ENCODE measurements around the gene VPS11.
"Not testable (repeated sequence)": the region's sequence is repeated elsewhere in the genome, so short reads cannot be mapped to it uniquely, and the experiment has no call there.

Gene VPS11

GRCh38 chr11:119030329-119031047, 37.1 kb upstream of the VPS11 start, which contains the start of gene SLC37A4:
Gene SLC37A4, minus strand, starts transcription at chr11:119030877.
- TF ChIP-seq CTCF (IDR thresholded peaks at IDR 0.05; ENCODE audit: low read depth, low read length, poor library complexity, severe bottlenecking) (no peak), EZH2phosphoT487 (IDR thresholded peaks at IDR 0.05; ENCODE audit: borderline replicate concordance, low read length) (no peak)
- Histone ChIP-seq H3K27ac (ENCODE audit: low read depth, low read length) (peak within 1 kb of the TSS; percentile 48), H4K20me1 (ENCODE audit: control insufficient read depth, insufficient read depth, low read depth, low read length) (no peaks in the 10 kb centered on the region), H3K79me2 (ENCODE audit: control insufficient read depth, low read length) (peaks cover 24% of the 10 kb centered on the region), H3K9me2 (replicated peaks; ENCODE audit: control insufficient read depth, low read length) (no peaks in the 10 kb centered on the region), H3K4me2 (ENCODE audit: low read length) (peak within 1 kb of the TSS; percentile 64), H3K36me3 (ENCODE audit: control insufficient read depth, low read length) (peaks cover 43% of the 10 kb centered on the region), H3F3A (ENCODE audit: control insufficient read depth, insufficient read depth) (no peaks in the 10 kb centered on the region; the same call in 1 of the 2 replicates), H3K4me1 (ENCODE audit: control insufficient read depth, low read length) (peaks cover 18% of the 10 kb centered on the region), H3K9me3 (ENCODE audit: control insufficient read depth, insufficient read depth, low read length) (no peaks in the 10 kb centered on the region), H3K27me3 (ENCODE audit: control insufficient read depth, low read length) (no peaks in the 10 kb centered on the region), H3K4me3 (ENCODE audit: low read length) (peak within 1 kb of the TSS; percentile 97)

- H3K27me3 ChIP-seq (ENCODE audit: control insufficient read depth, low read length) = no peaks in the 10 kb centered on the region
- H4K20me1 ChIP-seq (ENCODE audit: control insufficient read depth, insufficient read depth, low read depth, low read length) = no peaks in the 10 kb centered on the region
- H3K27ac ChIP-seq (ENCODE audit: low read depth, low read length) = no peak overlapping the region
- H3K4me3 ChIP-seq (ENCODE audit: low read length) = no peak overlapping the region
- no peaks in the 10 kb centered on the region for H3K9me2 ChIP-seq (replicated peaks; ENCODE audit: control insufficient read depth, low read length)
- H3K9me3 ChIP-seq (ENCODE audit: control insufficient read depth, insufficient read depth, low read length) = no peaks in the 10 kb centered on the region
- H3K4me1 ChIP-seq (ENCODE audit: control insufficient read depth, low read length) = peaks cover 18% of the 10 kb centered on the region
- no peaks in the 10 kb centered on the region; the same call in 1 of the 2 replicates for H3F3A ChIP-seq (ENCODE audit: control insufficient read depth, insufficient read depth)
- TF ChIP-seq CTCF (IDR thresholded peaks at IDR 0.05; ENCODE audit: low read depth, low read length, poor library complexity, severe bottlenecking) (no peak), EZH2phosphoT487 (IDR thresholded peaks at IDR 0.05; ENCODE audit: borderline replicate concordance, low read length) (no peak)
- H3K4me2 ChIP-seq (ENCODE audit: low read length) = no peak overlapping the region
- H3K36me3 ChIP-seq (ENCODE audit: control insufficient read depth, low read length) = peaks cover 29% of the 10 kb centered on the region
- H3K79me2 ChIP-seq (ENCODE audit: control insufficient read depth, low read length) = peaks cover 24% of the 10 kb centered on the region
These were observed 35.7 kb upstream of the VPS11 start for GRCh38 chr11:119031912-119032280.

- not testable (repeated sequence) for H3K9me3 ChIP-seq (ENCODE audit: control insufficient read depth, insufficient read depth, low read length); H3K4me3 ChIP-seq (ENCODE audit: low read length); H3K27ac ChIP-seq (ENCODE audit: low read depth, low read length); H3K4me2 ChIP-seq (ENCODE audit: low read length); H3K27me3 ChIP-seq (ENCODE audit: control insufficient read depth, low read length); H3K9me2 ChIP-seq (replicated peaks; ENCODE audit: control insufficient read depth, low read length); H4K20me1 ChIP-seq (ENCODE audit: control insufficient read depth, insufficient read depth, low read depth, low read length); H3F3A ChIP-seq (ENCODE audit: control insufficient read depth, insufficient read depth)
- Histone ChIP-seq H3K36me3 (ENCODE audit: control insufficient read depth, low read length) (peaks cover 15% of the 10 kb centered on the region), H3K79me2 (ENCODE audit: control insufficient read depth, low read length) (peaks cover 21% of the 10 kb centered on the region), H3K4me1 (ENCODE audit: control insufficient read depth, low read length) (peaks cover 15% of the 10 kb centered on the region)
These were observed 34.2 kb upstream of the VPS11 start for GRCh38 chr11:119033421-119033820.

GRCh38 chr11:119034813-119035212, 32.8 kb upstream of the VPS11 start:
- H3K27me3 ChIP-seq (ENCODE audit: control insufficient read depth, low read length) = no peaks in the 10 kb centered on the region
- no peaks in the 10 kb centered on the region; the same call in 1 of the 2 replicates for H3F3A ChIP-seq (ENCODE audit: control insufficient read depth, insufficient read depth)
- H3K4me1 ChIP-seq (ENCODE audit: control insufficient read depth, low read length) = peaks cover 9% of the 10 kb centered on the region

More at GRCh38 chr11:119034813-119035212, 32.8 kb upstream of the VPS11 start:
- TF ChIP-seq EZH2phosphoT487 (IDR thresholded peaks at IDR 0.05; ENCODE audit: borderline replicate concordance, low read length) (no peak), CTCF (IDR thresholded peaks at IDR 0.05; ENCODE audit: low read depth, low read length, poor library complexity, severe bottlenecking) (no peak)
- Histone ChIP-seq H3K27ac (ENCODE audit: low read depth, low read length) (no peak overlapping the region), H4K20me1 (ENCODE audit: control insufficient read depth, insufficient read depth, low read depth, low read length) (no peaks in the 10 kb centered on the region), H3K9me3 (ENCODE audit: control insufficient read depth, insufficient read depth, low read length) (no peaks in the 10 kb centered on the region), H3K79me2 (ENCODE audit: control insufficient read depth, low read length) (peaks cover 8% of the 10 kb centered on the region), H3K4me2 (ENCODE audit: low read length) (no peak overlapping the region), H3K9me2 (replicated peaks; ENCODE audit: control insufficient read depth, low read length) (no peaks in the 10 kb centered on the region), H3K36me3 (ENCODE audit: control insufficient read depth, low read length) (peaks cover 7% of the 10 kb centered on the region; the same call in 1 of the 2 replicates), H3K4me3 (ENCODE audit: low read length) (no peak overlapping the region)

Data from DOHH2 (cell line).